Measurements from ENCODE around the gene MACROD2.

MACROD2 gene

DNA sequence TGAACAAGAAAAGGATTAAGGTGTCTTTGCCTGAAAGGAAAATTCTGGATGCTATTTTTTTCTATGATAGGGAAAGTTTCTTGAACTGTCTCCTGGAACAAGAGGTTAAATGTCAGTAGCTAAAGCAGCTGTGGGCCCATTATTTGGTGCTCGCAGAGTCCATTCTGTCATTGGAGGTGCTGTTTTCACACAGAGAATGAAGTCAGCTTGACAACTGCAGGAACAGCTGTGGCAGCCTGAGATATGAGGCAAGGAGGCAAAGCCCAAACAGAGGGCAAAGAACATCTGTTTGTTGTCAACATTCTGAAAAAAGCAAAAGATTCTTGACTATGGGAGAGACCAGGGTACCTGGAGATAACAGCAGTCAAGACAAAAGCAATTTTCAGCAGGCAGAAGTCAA, 2029.8 kb downstream of the MACROD2 start:
- no peak for DNase-seq (ENCODE audit: low read depth)

DNA sequence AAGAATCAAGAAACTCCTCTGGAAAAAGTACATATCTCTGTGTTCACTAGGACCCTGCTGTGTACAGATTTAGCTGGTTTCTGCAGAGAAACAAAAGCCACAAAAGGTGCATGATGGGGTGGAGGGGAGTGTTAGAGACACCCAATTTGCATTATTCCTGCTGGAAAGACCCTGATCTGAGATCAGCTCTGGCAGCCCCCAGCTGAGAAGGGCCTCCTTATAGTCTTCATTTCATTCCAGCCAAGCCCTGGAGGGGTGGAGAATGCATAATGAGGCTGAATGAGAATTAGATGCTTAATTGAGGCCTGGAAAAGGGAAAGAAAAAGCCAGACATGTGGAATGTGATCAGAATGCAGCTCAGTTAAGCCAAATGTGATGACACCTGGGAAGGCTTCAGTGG, 2032.4 kb downstream of the MACROD2 start:
- DNase-seq (ENCODE audit: low read depth), result no peak

DNA sequence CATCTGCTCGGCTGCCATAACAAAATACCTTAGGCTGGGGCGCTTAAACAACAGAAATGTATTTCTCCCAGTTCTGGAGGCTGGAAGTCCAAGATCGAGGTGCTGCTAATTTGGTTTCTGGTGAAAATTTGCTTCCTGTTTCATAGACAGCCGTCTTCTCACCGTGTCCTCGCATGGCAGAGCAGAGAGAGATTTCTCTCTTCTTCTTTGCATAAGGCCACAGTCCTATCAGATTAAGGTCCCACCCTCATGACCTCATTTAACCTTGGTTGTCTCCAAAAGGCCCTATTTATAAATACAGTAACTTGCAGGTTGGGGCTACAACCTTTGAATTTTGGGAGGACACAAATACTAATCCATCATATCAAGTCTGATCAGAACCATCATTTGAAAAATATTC, 2033.6 kb downstream of the MACROD2 start:
- DNase-seq (ENCODE audit: low read depth), result no peak

DNA sequence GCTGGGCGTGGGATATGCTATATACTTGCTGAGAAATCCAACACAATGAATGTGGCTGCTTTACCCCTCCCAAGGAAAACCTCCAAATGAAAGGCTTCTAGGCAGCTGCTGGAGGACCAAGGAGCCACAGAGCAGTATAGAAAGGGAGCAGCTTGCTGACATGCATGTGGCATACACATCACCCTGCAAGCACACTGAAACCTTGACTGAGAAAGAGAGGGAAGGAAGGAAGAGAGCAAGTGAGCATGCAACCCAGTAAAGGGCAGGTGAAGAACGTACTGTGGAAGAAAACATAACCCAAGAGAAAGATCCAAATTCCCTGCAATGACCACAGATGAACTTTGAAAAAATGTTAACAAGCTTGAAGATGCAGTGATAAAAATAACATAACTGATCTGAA, 2034.9 kb downstream of the MACROD2 start:
- DNase-seq (ENCODE audit: low read depth), result no peak

DNA sequence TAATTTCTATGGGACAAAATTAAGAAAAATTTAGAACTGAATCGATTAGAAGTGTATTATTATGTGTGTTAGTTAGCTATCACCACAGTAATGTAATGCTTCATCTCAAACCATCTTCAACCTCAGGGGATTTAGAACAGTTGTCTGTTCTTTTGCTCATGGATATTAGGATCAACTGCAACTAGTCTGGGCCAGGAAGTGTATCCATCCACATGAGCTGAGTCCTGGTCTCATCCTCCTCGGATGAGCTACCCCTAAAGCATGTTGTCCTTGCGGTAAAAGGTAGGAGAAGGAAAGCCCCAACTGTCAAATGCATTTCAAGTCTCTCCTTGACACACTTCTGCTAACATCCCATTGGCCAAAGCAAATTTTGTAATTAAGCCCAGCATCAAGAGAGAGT, 2040.3 kb downstream of the MACROD2 start:
- no peak for DNase-seq (ENCODE audit: low read depth)

DNA sequence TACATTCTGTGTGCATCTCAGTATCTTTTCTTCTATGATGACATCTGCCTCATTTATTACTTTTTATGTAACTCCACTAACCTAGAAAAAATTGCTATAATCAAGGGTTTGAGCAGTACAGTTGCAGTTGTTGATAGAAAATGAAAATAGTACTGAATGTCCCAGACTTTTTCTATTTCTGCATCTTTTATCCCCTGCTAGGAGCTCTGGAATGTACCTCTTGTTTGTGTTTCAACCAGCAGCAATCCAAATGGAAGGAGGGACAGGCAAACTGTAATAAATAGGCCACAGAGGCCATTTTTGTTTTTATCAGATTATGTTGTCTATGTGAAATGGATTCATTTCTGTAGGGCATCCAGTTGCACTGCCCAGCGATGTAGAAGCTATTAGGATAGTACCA, 2041.0 kb downstream of the MACROD2 start:
- no peak for DNase-seq (ENCODE audit: low read depth)

DNA sequence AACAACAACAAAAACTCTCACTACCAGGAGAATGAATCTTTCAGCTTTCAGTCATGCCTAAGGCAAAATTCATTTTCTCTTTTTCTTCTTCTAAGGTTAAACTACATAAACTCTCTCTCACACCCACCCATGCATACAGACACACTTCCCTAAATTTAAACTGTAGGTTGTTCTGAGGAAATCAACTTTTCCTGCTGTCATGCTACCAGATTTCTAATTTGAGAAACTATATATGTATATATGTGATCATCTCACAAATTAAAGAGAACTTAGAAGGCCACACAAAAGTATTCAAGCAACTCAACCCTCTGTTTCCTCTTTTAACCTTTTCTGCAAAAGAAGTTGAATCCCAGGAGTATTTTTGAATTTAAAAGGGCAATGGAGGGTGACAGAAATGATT, 2045.4 kb downstream of the MACROD2 start:
- no peak for DNase-seq (ENCODE audit: low read depth)

DNA sequence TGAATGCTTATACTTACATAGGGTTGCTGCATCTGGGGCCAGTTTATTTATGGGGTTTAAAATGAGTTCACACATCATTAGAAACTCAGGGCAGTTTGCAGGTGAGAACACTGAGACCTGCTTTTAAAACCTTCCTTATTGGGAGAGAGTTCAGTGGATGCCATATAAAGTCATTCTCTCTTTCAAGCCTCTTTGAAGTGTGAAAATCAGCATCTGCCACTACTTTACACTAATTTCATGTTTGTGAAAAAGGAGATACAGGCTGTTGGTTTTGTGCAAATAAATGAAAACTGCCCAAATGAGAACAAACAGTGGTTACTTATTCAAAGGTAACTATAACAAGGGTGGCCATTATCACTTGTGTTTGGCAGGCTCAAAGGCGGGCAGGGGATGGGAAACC, 2047.4 kb downstream of the MACROD2 start:
- DNase-seq (ENCODE audit: low read depth), result no peak

DNA sequence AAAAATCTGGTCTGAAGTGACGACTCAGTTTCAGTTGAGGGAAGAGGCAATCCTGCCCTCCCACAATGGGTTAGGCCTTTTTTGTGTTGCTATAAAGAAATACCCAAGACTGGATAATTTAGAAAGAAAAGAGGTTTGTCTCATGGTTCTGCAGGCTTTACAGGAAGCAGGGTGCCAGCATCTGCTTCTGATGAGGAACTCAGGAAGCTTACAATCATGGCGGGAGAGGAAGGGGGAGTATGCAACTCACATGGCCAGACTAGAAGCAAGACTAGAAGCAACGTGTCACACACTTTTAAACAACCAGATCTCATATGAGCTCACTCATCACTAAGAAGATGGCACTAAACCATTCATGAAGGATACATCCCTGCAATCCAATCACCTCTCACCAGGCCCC, 2048.6 kb downstream of the MACROD2 start:
- no peak for DNase-seq (ENCODE audit: low read depth)

DNA sequence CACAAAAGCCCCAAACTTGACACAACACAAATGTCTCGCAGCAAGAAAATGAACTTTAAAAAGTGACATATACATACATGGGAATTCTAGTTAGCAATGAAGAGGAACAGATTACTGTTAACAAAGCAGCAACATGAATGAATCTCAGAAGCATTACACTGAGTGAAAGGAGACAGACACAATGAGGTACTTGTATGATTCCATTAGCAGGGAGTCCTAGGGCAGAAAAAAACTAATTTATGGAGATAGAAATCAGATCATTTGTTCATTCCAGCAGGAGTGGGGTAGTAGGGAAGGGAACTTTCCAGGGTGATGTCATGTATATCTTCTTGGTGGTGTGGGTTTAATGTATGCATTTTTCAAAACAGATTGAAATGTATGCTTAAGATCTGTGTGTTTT, 2053.6 kb downstream of the MACROD2 start:
- no peak for DNase-seq (ENCODE audit: low read depth)

DNA sequence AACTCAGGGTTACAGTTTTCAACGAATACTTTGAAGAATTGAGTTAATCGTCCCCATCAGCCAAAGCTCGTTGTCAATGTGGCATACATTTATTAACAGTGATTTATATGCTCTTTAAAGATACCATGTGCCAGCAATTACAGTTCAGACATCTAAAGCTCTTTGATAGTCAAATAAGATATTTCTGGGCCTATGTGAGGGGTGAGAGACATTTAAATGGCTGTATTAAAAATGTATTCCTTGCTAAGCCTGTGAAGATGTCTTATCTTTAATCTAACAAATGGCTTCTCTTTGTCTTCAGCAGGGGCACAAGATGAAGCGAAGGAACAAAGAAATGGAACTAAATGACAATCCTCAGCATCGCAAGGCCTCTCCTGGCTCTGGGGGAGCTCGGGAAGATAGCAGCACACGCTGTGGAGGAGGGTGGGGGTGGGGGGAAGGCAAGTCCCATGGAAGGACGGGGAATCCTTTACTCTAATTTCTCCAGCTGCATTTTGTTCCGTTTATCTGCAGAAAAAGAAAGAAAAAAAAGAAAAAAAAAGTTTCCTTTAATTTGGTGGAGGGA, 2054.3 kb downstream of the MACROD2 start:
- no peak for DNase-seq (ENCODE audit: low read depth)

DNA sequence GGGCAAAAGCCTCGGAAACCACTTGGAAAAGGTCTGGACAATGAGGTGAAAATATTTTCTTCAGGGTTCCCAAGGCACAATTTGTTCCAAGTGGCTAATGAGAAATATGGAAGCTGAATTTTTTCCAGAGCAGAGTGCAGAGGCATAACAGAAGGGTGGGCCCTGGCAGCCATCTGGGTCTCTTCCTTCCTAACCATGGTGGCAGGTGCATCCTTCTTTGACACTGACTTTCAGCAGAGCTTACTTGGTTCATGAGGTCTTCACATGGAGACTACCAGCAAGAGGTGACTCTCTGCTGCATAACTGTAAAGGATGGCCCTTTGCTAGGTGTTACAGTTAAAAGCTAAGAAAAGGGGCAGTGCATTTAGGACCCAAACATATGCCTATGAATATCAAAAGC, 2055.1 kb downstream of the MACROD2 start:
- no peak for DNase-seq (ENCODE audit: low read depth)

DNA sequence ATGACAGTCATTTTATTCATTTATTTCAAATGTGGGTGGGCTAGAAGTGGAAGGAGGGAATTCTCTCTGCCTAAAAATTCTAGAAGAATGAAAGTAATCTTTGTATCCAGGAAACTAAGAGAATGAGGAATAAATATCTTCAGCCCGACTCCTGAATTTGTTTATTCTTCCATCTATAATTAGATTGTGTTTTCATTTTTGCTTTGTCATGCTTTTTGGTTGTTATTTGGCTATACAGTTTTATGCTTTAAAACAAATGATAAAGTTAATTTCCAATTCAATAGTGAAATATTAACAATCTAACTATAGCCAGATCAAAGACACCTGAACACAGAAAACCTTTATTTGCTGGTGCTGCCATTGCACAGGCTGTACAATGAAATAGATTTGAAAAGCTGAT, 2056.7 kb downstream of the MACROD2 start:
- DNase-seq (ENCODE audit: low read depth), result no peak

DNA sequence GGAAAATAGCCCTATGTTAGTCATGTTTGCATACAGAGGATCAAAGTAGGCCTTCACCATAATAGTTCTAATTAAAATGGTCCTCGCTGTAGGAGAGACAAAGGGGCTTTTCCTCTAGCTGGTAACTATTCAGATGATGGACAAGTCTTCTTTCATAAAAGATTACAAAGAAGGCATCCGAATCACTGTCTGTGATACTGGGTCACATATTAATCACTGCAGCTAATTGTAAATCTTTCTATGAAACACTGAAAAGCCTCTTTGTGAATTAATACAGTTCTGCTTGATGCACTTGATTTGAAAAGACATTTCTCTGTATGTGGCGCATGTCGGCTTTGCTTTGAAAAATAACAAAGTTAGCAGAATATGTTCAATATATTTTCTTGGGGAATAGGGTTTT, 2057.1 kb downstream of the MACROD2 start:
- no peak for DNase-seq (ENCODE audit: low read depth)

DNA sequence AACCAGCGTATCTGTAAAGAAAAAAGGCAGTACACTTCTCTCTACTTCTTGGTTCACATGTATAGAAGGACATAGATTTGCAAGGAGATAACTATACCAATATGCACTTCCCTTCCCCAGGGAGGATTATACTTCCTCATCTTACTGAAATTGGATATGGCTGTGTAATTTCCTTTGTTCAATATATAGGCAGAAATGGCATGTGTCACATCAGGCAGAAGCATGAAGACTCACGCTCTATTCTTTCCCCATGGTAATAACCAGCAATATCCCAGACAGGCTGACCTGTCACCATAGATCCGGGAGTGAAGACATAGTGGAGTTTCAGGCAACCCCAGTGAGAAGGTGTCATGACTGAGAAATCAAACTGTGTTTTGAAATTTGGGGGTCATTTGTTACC, 2059.7 kb downstream of the MACROD2 start:
- DNase-seq (ENCODE audit: low read depth), result no peak

DNA sequence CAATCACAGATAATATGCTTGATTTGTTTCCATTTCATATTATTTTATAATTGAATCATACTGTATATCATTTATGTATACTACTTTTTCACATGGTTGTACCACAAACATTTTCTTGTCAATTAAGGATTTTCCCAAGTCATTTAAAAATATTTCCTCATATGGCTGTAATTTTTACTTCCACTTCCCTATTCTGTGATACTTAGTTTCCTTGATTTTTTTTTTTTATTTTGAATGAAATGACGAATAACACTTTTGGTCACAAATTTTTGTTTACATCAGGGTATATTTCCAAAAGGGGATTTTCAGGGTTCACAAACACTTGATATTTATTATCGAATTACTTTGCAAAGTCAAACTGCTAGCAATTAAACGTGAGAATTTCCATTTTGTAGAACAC, 2062.3 kb downstream of the MACROD2 start:
- DNase-seq (ENCODE audit: low read depth), result no peak

DNA sequence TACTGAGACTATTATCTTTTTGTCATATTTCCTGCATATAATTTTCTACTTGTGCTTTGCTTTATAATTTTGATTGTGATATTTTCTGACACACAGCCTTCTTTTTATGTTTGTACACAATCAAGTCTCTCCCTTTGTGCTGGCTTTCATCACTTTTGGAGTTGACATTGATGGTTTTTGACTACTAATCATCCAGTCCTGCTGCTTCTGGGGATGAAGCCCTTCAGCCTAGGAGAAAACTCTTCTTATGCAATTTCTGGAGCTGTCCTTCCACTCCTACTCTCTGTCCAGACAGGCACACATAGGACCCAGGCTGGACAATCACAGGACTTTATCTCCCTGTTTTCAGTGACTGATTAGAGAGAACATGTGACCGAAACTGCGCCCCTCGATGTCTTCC, 2063.0 kb downstream of the MACROD2 start:
- DNase-seq (ENCODE audit: low read depth), result no peak

DNA sequence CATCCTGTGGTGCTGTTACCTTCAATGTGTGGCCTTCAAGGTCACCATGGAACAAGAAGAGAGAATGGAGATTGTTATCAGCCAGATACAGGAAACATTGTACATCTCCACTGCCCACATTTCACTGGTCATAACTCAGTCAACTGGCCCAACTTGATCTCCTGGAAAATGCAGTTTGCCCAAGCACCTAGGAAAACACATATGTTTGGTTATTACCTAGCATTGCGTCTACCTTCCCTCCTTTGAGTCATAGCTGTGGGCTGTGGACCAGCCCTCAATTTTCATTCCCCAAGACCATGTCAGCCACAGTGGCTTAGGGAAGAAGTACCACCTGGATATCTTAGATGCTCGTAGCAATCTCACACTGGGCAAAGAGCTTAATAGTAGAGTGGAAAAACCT, 2064.5 kb downstream of the MACROD2 start:
- no peak for DNase-seq (ENCODE audit: low read depth)

DNA sequence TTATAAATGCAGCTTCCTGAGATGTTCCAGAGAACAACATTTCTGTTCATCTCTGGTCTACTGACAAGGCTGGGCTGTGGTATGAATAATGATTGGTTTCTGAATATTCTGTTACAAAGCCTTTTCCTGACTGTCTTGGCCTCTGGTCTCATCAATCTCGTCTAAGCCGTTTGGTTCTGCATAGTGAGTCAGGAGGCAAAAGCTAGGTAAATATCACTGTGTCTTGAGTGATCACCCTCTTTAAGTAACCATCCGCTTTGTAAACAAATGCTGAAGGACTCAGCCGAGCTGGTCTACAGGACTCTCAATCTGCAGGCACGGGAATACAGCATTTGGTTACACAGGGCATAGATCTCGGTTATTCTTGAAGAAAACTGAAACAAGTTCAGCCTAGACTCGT, 2066.0 kb downstream of the MACROD2 start:
- no peak for DNase-seq (ENCODE audit: low read depth)

DNA sequence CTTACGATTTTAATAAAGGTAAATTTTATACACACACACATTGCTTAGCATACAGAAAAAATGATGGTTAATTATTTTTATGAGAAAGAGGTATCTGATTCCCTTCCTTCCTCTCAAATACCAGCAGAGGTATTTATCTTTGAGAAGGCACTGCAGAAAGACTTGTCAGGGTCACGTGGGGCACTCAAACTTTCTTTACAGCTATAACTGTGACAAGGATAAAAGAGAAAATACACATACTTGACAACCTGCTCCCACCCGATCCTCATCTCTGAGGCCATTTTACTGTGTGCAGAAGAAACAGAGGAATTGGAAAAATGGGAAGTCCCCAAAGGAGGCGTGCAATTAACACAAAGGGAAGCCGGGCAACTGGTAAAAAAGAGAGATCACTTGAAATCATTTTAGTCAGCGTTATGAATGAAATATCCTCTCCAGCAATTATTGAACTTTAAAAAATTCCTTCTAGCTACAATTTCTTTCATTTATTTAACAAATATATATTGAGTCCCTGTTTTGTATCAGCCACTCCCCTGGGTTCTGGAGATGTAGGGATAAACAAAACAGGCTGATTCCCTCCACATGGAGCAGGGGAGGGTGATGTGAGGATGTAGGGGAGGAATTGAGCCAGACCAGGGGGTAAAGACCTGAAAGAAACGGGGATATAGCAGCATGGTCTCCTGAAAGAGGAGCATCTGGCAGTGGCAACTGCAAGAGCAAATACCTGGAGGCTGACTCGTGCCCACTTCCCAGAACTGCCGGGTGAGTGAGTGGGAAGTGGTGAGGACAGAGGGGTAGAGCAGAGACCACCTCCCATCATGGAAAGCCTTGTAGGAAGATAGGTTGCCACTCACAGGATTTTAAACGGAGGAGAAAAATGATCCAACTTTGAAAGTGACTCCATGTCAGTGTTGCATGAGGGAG, 2067.6 kb downstream of the MACROD2 start:
- no peak for DNase-seq (ENCODE audit: low read depth)

DNA sequence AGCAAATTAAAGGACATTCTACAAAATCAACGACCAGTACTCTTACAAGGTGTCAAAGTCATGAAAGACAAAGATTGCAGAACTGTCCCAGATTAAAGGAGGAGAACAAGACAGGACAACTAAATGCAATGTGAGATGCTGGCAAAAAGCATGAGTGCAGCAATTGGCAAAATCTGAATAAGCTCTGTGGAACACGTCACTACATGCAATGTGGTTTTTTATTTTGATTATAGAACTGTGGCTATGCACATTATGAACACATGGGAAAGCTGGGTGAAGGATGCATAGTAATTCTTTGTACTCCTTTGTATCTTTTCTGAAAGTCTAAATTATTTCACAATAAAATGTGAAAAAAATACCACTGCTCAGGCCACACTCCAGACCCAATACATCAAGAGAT, 2068.6 kb downstream of the MACROD2 start:
- DNase-seq (ENCODE audit: low read depth), result no peak

DNA sequence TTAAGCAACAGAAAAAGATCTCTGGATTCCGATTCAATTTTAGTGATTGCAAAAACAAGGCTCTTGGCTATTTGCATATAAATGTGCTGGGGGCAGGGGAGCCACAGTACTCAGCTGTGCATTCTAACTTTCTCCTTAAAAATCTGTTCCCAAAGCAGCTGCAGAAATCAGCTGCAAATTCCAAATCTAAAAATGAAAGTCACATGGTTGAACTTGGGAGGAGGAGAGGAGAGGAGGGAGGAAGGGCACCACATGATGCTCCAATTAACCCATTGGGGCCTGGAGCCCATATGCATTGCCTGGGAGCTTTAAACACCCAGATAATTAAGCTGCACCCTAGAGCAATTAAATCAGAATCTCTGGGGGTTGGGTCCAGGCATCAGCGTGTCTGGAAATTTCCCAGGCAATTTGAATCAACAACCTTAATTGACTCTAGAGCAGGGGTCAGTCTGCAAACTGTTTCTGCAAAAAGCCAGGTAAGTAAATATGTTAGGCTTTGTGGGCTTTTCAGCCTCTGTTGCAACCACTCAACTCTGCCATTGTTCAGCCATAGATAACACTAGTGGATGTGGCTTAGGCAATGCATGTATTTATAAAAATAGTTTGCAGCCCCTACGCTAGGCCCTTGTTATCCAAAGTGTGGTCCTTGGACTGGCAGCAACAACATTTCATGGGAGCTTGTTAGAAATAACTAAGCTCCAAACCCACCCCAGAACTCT, 2069.8 kb downstream of the MACROD2 start:
- DNase-seq (ENCODE audit: low read depth), result no peak

DNA sequence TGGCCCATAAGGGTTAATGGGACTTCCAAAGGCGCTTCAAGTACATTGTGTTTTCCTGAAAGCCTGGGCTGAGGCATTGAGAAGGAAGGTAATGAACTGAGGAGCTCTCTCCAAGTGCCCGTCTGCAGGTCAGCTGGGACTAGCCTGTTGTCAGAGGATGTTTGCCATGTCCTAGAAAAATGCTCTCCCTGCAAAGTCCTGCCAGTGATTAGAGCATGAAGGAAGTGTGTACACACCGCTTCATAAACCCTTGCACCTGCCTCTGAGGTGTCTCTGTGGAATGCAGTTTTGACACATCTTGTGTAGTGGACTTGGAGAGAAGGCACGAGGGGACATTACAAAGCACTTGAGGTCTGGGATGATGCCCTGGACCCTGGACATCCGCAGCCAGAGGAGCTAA, 2071.3 kb downstream of the MACROD2 start:
- no peak for DNase-seq (ENCODE audit: low read depth)
